Fibroblast of skin of right quadriceps (primary cell): ENCODE measurements around the gene GTSF1L.
"Not testable (repeated sequence)": the region's sequence is repeated elsewhere in the genome, so short reads cannot be mapped to it uniquely, and the experiment has no call there.

Source experiments
- DNase-seq: peaks from one replicate; pipeline ENCODE4 v3.0.0-alpha.2; 2013

Gene GTSF1L

DNA sequence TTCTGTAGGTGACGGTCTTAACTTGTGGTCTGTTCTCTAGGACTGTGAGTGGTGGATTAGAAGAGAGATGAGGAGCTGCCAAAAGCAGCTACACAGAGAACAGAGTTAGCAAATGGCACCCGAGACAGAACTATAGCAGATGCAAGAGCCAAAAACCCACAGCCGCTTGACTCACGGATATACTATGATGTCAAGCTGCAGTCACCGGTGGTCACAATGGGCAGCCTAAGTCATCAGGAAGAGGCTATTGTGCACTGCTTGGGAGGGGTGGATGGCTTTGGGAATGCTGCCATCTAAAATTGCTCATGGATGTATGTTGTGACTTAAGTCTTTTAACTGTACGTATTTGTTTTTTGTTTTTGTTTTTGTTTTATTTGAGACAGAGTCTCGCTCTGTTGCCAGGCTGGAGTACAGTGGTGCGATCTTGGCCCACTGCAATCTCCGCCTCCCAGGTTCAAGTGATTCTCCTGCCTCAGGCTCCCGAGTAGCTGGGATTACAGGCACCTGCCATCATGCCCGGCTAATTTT, at the start of gene GTSF1L:
Gene GTSF1L, minus strand, starts transcription at position 192 of the 528 bp plus-strand sequence. CDS start 308 bp downstream, outside the sequence.
- DNase-seq = peak; percentile 49

GRCh38 chr20:43774754-43775153, 48.0 kb upstream of the GTSF1L start:
- DNase-seq = no peak

DNA sequence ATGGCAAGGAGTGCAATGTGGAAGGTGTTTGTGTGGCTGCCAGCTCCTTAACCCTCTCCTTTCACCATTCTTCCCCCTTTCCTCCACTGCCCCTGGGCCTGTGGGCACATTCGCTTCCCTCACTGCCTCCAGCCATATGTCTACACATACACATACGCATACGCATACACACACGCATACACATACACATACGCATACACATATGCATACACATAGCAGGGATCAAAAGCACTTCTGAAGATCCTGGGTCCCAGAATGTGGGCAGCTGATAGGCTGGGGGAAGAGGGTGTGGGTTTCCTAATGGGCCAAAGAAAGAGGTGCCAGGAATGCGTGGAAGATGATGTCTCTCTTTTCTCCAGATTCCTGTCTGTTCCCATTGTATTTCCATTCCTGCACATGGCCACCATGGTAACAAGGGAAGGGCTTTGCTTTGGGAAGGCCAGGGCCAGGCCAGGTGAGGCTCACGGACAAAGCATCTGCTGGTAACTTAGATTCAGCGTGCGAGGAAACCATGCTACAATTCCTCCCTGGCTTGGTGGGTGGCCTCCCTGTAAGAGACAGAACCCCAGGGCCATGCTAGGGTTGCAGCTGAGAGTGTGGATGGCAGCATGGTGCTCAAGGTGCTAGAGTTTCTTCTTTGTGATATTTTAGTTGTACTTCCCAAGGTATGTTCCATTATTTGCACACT, 44.8 kb upstream of the GTSF1L start:
- no peak for DNase-seq

- no peak for DNase-seq
Measured at GRCh38 chr20:43770342-43770741, 43.5 kb upstream of the GTSF1L start.

DNA sequence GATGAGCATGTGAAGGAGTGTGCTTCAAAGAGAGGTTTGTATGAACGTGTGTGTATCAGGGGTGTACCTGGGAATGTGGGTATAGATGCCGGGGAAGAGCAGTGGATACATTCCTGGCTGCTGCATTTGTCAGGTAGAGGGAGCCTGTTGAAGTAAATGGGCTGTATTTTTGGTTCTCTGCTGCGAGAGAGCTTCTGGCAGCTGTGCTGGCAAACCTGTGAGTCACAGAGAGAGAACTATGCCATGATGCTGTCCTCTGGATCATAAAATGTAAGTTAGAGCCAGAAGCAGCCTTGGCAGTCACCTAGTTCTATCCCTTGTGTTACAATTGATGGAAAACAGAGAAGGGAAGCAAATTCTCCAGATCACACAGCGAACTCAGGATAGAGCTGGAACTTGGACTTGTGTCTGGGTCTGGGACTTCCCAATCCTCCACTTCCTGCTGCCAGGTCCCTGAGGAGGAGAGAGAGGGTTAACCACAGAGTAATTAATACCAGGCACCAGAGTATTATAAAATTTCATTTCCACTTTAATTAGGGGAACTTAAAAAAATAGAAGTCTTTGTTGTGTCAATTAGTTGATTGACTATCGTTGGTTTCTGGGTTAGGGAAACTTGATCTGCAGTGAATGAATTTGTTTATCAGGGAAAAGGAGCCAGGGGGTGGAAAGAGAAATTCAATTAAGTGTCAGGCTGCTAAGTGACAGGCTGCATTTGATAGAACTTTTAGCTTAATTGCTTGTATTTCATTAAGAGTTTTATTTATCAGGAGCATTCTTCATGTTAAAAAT, 41.1 kb upstream of the GTSF1L start:
- peak; percentile 41 for DNase-seq

GRCh38 chr20:43766917-43767316, 40.1 kb upstream of the GTSF1L start:
- DNase-seq = no peak

GRCh38 chr20:43766385-43766784, 39.6 kb upstream of the GTSF1L start:
- DNase-seq = no peak

GRCh38 chr20:43765916-43766315, 39.1 kb upstream of the GTSF1L start:
- no peak for DNase-seq

DNA sequence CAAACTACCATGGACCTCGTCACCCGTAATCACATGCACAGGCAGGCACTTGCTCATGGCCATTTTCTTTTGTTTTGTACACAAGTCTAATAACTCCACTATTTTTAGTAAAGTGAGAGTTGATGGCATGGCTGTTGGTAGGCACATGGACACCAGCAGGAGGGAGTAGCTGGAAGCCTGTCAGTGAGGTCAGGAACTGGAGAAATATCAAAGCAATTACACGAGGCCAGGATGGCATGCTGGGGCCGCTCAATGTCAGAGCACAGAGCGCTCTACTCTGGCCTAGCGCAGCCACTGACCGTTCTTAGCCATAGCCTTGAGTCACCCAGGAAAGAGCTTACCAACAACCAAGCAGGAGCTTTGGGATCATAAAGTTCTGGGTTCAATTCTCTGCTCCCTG, 36.1 kb upstream of the GTSF1L start:
- DNase-seq = no peak

- DNase-seq = no peak
Measured at GRCh38 chr20:43761386-43762340, 34.9 kb upstream of the GTSF1L start.

- not testable (repeated sequence) for DNase-seq
Measured at GRCh38 chr20:43757888-43758287, 31.1 kb upstream of the GTSF1L start.

DNA sequence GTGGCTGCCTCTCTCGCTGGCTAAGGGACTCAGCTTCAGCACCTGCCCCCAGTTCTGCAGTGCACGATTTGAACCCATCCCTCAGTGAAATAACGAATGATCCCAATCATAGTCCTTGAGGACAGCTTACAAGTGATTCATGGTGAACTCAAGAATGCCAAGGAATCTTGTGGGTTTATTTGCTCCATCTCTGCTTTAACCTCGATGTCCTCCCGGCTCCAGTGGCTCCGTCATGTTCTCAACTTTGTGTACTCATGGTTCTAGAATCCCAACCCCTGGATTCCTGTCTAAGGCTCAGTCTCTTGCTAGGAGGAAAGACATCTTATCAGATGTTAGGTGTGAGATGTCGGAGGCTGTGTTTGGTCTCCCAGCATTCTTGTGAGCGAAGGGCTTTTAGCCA, 29.0 kb upstream of the GTSF1L start:
- peak; percentile 79 for DNase-seq

DNA sequence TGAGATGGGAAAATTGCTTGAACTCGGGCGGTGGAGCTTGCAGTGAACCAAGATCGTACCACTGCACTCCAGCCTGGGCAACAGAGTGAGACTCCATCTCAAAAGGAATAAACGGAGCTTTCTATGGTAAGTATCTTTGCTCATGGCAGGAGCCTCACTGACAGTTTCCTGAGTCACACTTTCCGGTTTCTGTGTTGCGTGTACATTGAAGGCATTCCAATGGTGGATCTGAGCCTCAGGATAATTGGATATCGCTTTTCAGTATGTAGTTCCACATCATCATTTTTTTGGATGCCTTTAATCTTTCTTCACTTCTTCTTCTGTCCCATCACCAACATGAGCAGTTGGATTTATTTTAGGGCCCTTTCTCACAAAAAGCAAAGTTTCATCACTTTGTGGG, 28.6 kb upstream of the GTSF1L start:
- peak; percentile 81 for DNase-seq

- DNase-seq = peak; percentile 83
Measured at GRCh38 chr20:43752561-43753301, 25.9 kb upstream of the GTSF1L start.

DNA sequence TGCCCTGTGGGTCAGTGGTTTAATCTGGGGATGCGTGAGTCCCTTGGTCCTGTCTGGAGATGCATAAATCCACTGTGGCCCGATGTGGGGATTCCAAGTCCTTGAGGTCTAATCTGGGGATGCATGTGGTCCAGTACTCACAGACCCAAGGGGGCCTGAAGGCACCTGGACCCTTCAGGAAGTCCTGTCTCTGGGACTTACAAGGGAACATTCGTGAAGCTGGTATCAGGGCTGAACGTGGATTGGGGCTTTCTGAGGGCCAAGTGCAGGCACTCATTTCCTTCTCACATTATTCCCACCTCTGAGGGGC, 25.2 kb upstream of the GTSF1L start:
- DNase-seq = no peak

GRCh38 chr20:43751167-43752050, 24.6 kb upstream of the GTSF1L start:
- DNase-seq = peak; percentile 83

- no peak for DNase-seq
Measured at GRCh38 chr20:43750774-43751166, 24.0 kb upstream of the GTSF1L start.

DNA sequence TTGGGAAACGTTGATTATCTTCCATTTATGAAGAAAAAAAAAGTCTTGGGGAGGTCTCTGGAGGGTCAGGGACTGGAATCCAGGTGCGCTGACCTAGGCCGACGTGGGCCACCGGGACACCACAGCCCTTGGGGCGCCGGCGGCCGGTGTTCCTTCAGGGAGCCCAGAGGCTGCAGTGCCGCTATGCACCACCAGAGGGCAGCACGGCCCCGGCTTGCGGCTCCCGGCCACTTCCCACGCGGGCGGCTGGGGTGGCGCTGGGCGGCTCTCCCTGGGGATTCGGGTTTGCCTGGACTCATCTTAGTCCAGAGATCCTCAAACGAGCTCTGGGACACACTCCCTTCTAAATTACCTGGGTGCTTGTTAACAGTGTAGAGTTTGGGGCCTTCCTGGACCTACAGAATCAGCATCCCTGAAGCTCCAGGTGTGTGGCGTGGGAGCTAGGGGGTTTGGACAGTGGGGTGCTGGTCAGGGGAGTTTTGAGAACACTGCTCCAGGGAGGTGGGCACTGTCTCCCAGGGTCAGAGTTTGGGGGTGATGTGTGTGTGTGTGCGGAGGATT, 23.0 kb upstream of the GTSF1L start:
- peak; percentile 41 for DNase-seq

- no peak for DNase-seq
Measured at GRCh38 chr20:43748274-43748673, 21.5 kb upstream of the GTSF1L start.

- DNase-seq = no peak
Measured at GRCh38 chr20:43746344-43747137, 19.7 kb upstream of the GTSF1L start.
